IMR-90 (cell line): Measurements from ENCODE around the gene GSS. TPM values are rescaled to one million over a fixed set of nuclear protein-coding genes. Genes with fewer than 3 reads are reported as not detected.

Source experiments
- ATAC-seq: fragments of 200-7000 bp; cut with Tn5 transposase; 2 replicates; pipeline ENCODE4 v1.9.1; 2020; ENCODE audit warnings: low read depth, mild to moderate bottlenecking, moderate library complexity
- BruUV-seq: library from RNA; stranded (reverse); fragments of 400-500 nt; replicated peaks from 2 replicates; lab custom pipeline; 2021; lab: Mats Ljungman, UMichigan
- CTCF ChIA-PET: fragments of 300-600 bp; formaldehyde crosslinking; extraction: SDS; loops from one replicate; lab custom pipeline; 2021; ENCODE audit warnings: antibody characterized with exemption; lab: Yijun Ruan, JAX
- POLR2A ChIA-PET: fragments of 300-600 bp; sonication (Branson Sonifier 250); formaldehyde crosslinking; loops from one replicate; lab custom pipeline; 2022; ENCODE audit warnings: antibody characterized with exemption; ENCODE audit not compliant: unreplicated experiment; lab: Charles Lee
- DNase-seq: peaks from one replicate; pipeline ENCODE4 v3.0.0; 2013
- H2AFZ ChIP-seq: replicated peaks from 2 replicates; pipeline ENCODE3; 2013; ENCODE audit warnings: low read length, mild to moderate bottlenecking; ENCODE audit not compliant: poor library complexity
- H2AK5ac ChIP-seq: 2 replicates; pipeline ENCODE4 v1.6.1; 2013; ENCODE audit warnings: low read depth, low read length, inconsistent platforms
- H2AK9ac ChIP-seq: replicated peaks from 2 replicates; pipeline ENCODE3; 2013; ENCODE audit warnings: mild to moderate bottlenecking, low read depth, low read length, moderate library complexity; ENCODE audit not compliant: poor library complexity
- H2BK120ac ChIP-seq: 2 replicates; pipeline ENCODE4 v1.6.1; 2013; ENCODE audit warnings: low read depth, low read length, inconsistent platforms
- H2BK15ac ChIP-seq: 3 replicates; pipeline ENCODE4 v1.6.1; 2013; ENCODE audit warnings: low read depth, low read length, inconsistent platforms
- H2BK20ac ChIP-seq: 2 replicates; pipeline ENCODE4 v1.6.1; 2013; ENCODE audit warnings: low read depth, mild to moderate bottlenecking, inconsistent platforms, low read length, moderate library complexity
- H2BK5ac ChIP-seq: 2 replicates; pipeline ENCODE4 v1.6.1; 2013; ENCODE audit warnings: mild to moderate bottlenecking, low read depth, low read length, inconsistent platforms; ENCODE audit not compliant: poor library complexity, severe bottlenecking
- H3K14ac ChIP-seq: replicated peaks from 2 replicates; pipeline ENCODE4 v1.6.1; 2013; ENCODE audit warnings: low read depth, low read length, inconsistent platforms
- H3K18ac ChIP-seq: 2 replicates; pipeline ENCODE4 v1.6.1; 2013; ENCODE audit warnings: low read depth, low read length, control low read depth
- H3K23ac ChIP-seq: 2 replicates; pipeline ENCODE4 v1.6.1; 2013; ENCODE audit warnings: low read depth, low read length, inconsistent platforms
- H3K27ac ChIP-seq: 2 replicates; pipeline ENCODE4 v1.5.1; 2013; ENCODE audit warnings: mild to moderate bottlenecking, control low read depth, low read length; ENCODE audit not compliant: insufficient read depth
- H3K27me3 ChIP-seq: 2 replicates; pipeline ENCODE4 v1.6.1; 2013; ENCODE audit warnings: low read length; ENCODE audit not compliant: control insufficient read depth, insufficient read depth
- H3K36me3 ChIP-seq: 2 replicates; pipeline ENCODE4 v1.6.1; 2013; ENCODE audit warnings: low read length, mixed read lengths; ENCODE audit not compliant: control insufficient read depth, insufficient read depth
- H3K4ac ChIP-seq: 2 replicates; pipeline ENCODE4 v1.6.1; 2013; ENCODE audit warnings: low read depth, low read length, inconsistent platforms
- H3K4me1 ChIP-seq: 2 replicates; pipeline ENCODE4 v1.6.1; 2013; ENCODE audit warnings: low read length, mixed read lengths; ENCODE audit not compliant: control insufficient read depth, insufficient read depth
- H3K4me2 ChIP-seq: 2 replicates; pipeline ENCODE4 v1.6.1; 2013; ENCODE audit warnings: low read depth, mild to moderate bottlenecking, control low read depth, low read length, moderate library complexity
- H3K4me3 ChIP-seq: 2 replicates; pipeline ENCODE4 v1.5.1; 2013; ENCODE audit warnings: low read depth, mild to moderate bottlenecking, control low read depth, low read length, moderate library complexity; ENCODE audit not compliant: insufficient read depth
- H3K56ac ChIP-seq: 2 replicates; pipeline ENCODE4 v1.6.1; 2013; ENCODE audit warnings: low read length, inconsistent platforms; ENCODE audit not compliant: insufficient read depth; ENCODE audit errors: extremely low read depth
- H3K79me1 ChIP-seq, 2 experiments: 2 replicates each; pipeline ENCODE4 v1.6.1; 2013; ENCODE audit warnings: low read length in 2 of 2, inconsistent platforms in 1 of 2, low read depth in 1 of 2
- H3K9ac ChIP-seq: 2 replicates; pipeline ENCODE4 v1.6.1; 2013; ENCODE audit warnings: low read depth, low read length, control low read depth
- H3K9me1 ChIP-seq: 2 replicates; pipeline ENCODE4 v1.6.1; 2013; ENCODE audit warnings: low read length, inconsistent platforms; ENCODE audit not compliant: insufficient read depth
- H3K9me3 ChIP-seq: 2 replicates; pipeline ENCODE4 v1.6.1; 2013; ENCODE audit warnings: low read length; ENCODE audit not compliant: control insufficient read depth, insufficient read depth
- H4K20me1 ChIP-seq: 2 replicates; pipeline ENCODE4 v1.6.1; 2013; ENCODE audit warnings: low read length, inconsistent platforms; ENCODE audit not compliant: insufficient read depth
- H4K5ac ChIP-seq: 2 replicates; pipeline ENCODE4 v1.6.1; 2013; ENCODE audit warnings: mild to moderate bottlenecking, low read depth, low read length, control low read depth
- H4K8ac ChIP-seq, 2 experiments: 2 replicates each; pipeline ENCODE4 v1.6.1; 2013; ENCODE audit warnings: low read depth in 2 of 2, low read length in 2 of 2, control low read depth in 1 of 2, inconsistent platforms in 1 of 2
- H4K91ac ChIP-seq: 2 replicates; pipeline ENCODE4 v1.6.1; 2013; ENCODE audit warnings: low read depth, low read length, inconsistent platforms; ENCODE audit not compliant: insufficient read depth
- BHLHE40 ChIP-seq: fragments of 150-350 bp; IDR thresholded peaks from 2 replicates; pipeline ENCODE4 v1.6.1; 2016; ENCODE audit warnings: mild to moderate bottlenecking, low read depth, low read length
- CEBPB ChIP-seq: IDR thresholded peaks from 2 replicates; pipeline ENCODE4 v1.6.1; 2012; ENCODE audit warnings: low read depth, low read length, improper control_type of control experiment
- CHD1 ChIP-seq: IDR thresholded peaks from 2 replicates; pipeline ENCODE4 v1.6.1; 2012; ENCODE audit warnings: low read depth, low read length, improper control_type of control experiment
- FOS ChIP-seq: fragments of 150-350 bp; IDR thresholded peaks from 2 replicates; pipeline ENCODE4 v1.6.1; 2016; ENCODE audit warnings: low read depth, low read length
- MAFK ChIP-seq: IDR thresholded peaks from 2 replicates; pipeline ENCODE4 v1.6.1; 2012; ENCODE audit warnings: low read depth, low read length, improper control_type of control experiment
- MAZ ChIP-seq: IDR thresholded peaks from 2 replicates; pipeline ENCODE4 v1.6.1; 2012; ENCODE audit warnings: low read depth, mild to moderate bottlenecking, low read length, improper control_type of control experiment, moderate library complexity, borderline replicate concordance
- MXI1 ChIP-seq: IDR thresholded peaks from 2 replicates; pipeline ENCODE4 v1.6.1; 2012; ENCODE audit warnings: low read depth, mild to moderate bottlenecking, low read length, moderate library complexity, borderline replicate concordance
- NFE2L2 ChIP-seq: fragments of 150-350 bp; IDR thresholded peaks from 2 replicates; pipeline ENCODE4 v1.6.1; 2016; ENCODE audit warnings: low read depth, mild to moderate bottlenecking, low read length
- POLR2A ChIP-seq: IDR thresholded peaks from 2 replicates; pipeline ENCODE4 v1.6.1; 2012; ENCODE audit warnings: mild to moderate bottlenecking, low read depth, low read length
- RAD21 ChIP-seq: IDR thresholded peaks from 2 replicates; pipeline ENCODE4 v1.6.1; 2012; ENCODE audit warnings: low read length, improper control_type of control experiment
- RCOR1 ChIP-seq: IDR thresholded peaks from 2 replicates; pipeline ENCODE4 v1.6.1; 2012; ENCODE audit warnings: mild to moderate bottlenecking, low read length, improper control_type of control experiment; ENCODE audit not compliant: insufficient replicate concordance
- RFX5 ChIP-seq: IDR thresholded peaks from 2 replicates; pipeline ENCODE4 v1.8.0; 2012; ENCODE audit warnings: low read depth, mild to moderate bottlenecking, low read length, moderate library complexity
- SMC3 ChIP-seq: fragments of 150-350 bp; IDR thresholded peaks from 2 replicates; pipeline ENCODE4 v1.6.1; 2016; ENCODE audit warnings: low read depth, mild to moderate bottlenecking, antibody characterized with exemption, low read length, moderate library complexity
- whole genome bisulfite sequencing, 2 experiments: methylation state at CpG; one replicate each; pipeline versions ENCODE4 v1.1.5 to v1.1.7; 2013; ENCODE audit warnings: missing lambda C conversion rate in 2 of 2; ENCODE audit not compliant: insufficient read length in 1 of 2; ENCODE audit errors: extremely low coverage in 2 of 2; 5-methylcytosine and 5-hydroxymethylcytosine counted together
- dilution Hi-C: fragments of 300-500 bp; cut with HindIII; formaldehyde crosslinking; loops from one replicate; pipeline ENCODE4 v1.14.3; 2018; ENCODE audit warnings: low sequenced_read_pairs; ENCODE audit not compliant: unreplicated experiment
- in situ Hi-C: fragments of 300-500 bp; cut with MboI; formaldehyde crosslinking; loops from 3 replicates; pipeline ENCODE4 v1.14.3; 2019; ENCODE audit warnings: low sequenced_read_pairs, inconsistent platforms, mixed read lengths
- intact Hi-C: fragments of 100-400 bp; cut with micrococcal nuclease; formaldehyde crosslinking; loops from 2 replicates; pipeline ENCODE4 v1.10.0; 2022
- polyA plus RNA-seq, 3 experiments: library from polyadenylated mRNA; depleted of rRNA; stranded (reverse); fragments of >200 nt; gene quantifications; 2 replicates each; pipeline ENCODE4 v1.2.3, GENCODE V29; 2012; ENCODE audit warnings: low replicate concordance in 1 of 3
- total RNA-seq: library from RNA; depleted of rRNA; stranded (reverse); fragments of >200 nt; gene quantifications from 2 replicates; pipeline ENCODE4 v1.2.3, GENCODE V29; 2012
- TF ChIP-seq, protein P1 (sequence below): conservative IDR thresholded peaks from 2 replicates; pipeline ENCODE4 v1.5.1; 2012; ENCODE audit warnings: mild to moderate bottlenecking, low read depth, low read length, improper control_type of control experiment
- TF ChIP-seq, protein P2 (sequence below): fragments of 150-350 bp; IDR thresholded peaks from 2 replicates; pipeline ENCODE4 v1.6.1; 2016; ENCODE audit warnings: low read depth, mild to moderate bottlenecking, low read length, moderate library complexity, borderline replicate concordance
- TF ChIP-seq, protein P3 (sequence below): fragments of 150-350 bp; IDR thresholded peaks from 2 replicates; pipeline ENCODE4 v1.6.1; 2017; ENCODE audit warnings: mild to moderate bottlenecking, antibody characterized with exemption, low read length, low read depth

Gene GSS
- total and polyA plus RNA-seq, 2 of the 4 experiments (the other 2 are of a cell fraction) = 73.7 to 90.0 TPM

DNA sequence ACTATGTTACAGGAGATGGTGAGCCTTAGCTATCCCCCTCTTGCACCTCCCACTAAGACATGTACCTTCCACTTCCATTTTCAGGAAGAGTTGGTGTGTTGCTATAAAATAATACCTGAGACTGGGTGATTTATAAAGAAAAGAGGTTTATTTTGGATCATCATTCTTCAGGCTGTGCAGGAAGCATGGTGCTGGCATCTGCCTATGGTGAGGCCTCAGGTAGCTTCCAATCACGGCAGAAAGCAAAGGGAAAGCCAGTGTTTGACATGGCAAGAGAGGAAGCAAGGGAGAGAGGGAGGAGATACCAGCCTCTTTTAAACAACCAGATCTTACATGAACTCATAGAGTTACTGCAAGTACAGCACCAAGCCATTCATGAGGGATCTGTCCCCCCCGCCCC is 32.2 kb downstream of the GSS start:
- no peak overlapping the region for H2AK9ac ChIP-seq
- H2AK5ac ChIP-seq = peak overlapping the region; percentile 91
- ATAC-seq (no peak), DNase-seq (no peak)
- no peak overlapping the region for H3K4me3 ChIP-seq
- H3K4ac ChIP-seq = peak overlapping the region; percentile 73
- peaks cover 35% of the 10 kb centered on the region for H3K9me1 ChIP-seq
- CTCF ChIA-PET = no interaction called here
- no peaks in the 10 kb centered on the region for H3K27me3 ChIP-seq
- H2BK120ac ChIP-seq = peak overlapping the region; percentile 77
- peak overlapping the region; percentile 85 for H2BK20ac ChIP-seq
- H3K18ac ChIP-seq = peak overlapping the region; percentile 79; the same call in 1 of the 2 replicates
- no peak overlapping the region for H3K4me2 ChIP-seq
- H4K5ac ChIP-seq = peak overlapping the region; percentile 71; the same call in 1 of the 2 replicates
- peak overlapping the region; percentile 91; the same call in 1 of the 2 replicates for H3K27ac ChIP-seq
- no peak overlapping the region for H3K9ac ChIP-seq
- in situ Hi-C loops (no loop called here), intact Hi-C loops (no loop called here), dilution Hi-C loops (no loop called here)
- H3K4me1 ChIP-seq = peaks cover 10% of the 10 kb centered on the region
- peak overlapping the region; percentile 82 for H3K14ac ChIP-seq
- POLR2A ChIA-PET = interaction anchor here (0.6 kb wide), 1 partner anchor 51 kb away, joined by 11 read pairs; no protein-coding TSS in a partner anchor
- peak overlapping the region; percentile 95 for H2BK15ac ChIP-seq
- no CpG with 5 or more reads among the region's 2 CpGs for WGBS, 2 experiments
- no peak overlapping the region for H3K56ac ChIP-seq
- H4K91ac ChIP-seq = peak overlapping the region; percentile 75
- TF ChIP-seq, protein P1, sequence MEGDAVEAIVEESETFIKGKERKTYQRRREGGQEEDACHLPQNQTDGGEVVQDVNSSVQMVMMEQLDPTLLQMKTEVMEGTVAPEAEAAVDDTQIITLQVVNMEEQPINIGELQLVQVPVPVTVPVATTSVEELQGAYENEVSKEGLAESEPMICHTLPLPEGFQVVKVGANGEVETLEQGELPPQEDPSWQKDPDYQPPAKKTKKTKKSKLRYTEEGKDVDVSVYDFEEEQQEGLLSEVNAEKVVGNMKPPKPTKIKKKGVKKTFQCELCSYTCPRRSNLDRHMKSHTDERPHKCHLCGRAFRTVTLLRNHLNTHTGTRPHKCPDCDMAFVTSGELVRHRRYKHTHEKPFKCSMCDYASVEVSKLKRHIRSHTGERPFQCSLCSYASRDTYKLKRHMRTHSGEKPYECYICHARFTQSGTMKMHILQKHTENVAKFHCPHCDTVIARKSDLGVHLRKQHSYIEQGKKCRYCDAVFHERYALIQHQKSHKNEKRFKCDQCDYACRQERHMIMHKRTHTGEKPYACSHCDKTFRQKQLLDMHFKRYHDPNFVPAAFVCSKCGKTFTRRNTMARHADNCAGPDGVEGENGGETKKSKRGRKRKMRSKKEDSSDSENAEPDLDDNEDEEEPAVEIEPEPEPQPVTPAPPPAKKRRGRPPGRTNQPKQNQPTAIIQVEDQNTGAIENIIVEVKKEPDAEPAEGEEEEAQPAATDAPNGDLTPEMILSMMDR = no peak
- TF ChIP-seq MAFK (no peak), RFX5 (no peak), RAD21 (no peak), BHLHE40 (no peak), SMC3 (no peak), MAZ (no peak), RCOR1 (no peak), NFE2L2 (no peak), CHD1 (no peak), MXI1 (no peak), CEBPB (no peak), FOS (no peak), POLR2A (no peak)
- TF ChIP-seq, protein P2, sequence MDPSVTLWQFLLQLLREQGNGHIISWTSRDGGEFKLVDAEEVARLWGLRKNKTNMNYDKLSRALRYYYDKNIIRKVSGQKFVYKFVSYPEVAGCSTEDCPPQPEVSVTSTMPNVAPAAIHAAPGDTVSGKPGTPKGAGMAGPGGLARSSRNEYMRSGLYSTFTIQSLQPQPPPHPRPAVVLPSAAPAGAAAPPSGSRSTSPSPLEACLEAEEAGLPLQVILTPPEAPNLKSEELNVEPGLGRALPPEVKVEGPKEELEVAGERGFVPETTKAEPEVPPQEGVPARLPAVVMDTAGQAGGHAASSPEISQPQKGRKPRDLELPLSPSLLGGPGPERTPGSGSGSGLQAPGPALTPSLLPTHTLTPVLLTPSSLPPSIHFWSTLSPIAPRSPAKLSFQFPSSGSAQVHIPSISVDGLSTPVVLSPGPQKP = no peak
- TF ChIP-seq, protein P3, sequence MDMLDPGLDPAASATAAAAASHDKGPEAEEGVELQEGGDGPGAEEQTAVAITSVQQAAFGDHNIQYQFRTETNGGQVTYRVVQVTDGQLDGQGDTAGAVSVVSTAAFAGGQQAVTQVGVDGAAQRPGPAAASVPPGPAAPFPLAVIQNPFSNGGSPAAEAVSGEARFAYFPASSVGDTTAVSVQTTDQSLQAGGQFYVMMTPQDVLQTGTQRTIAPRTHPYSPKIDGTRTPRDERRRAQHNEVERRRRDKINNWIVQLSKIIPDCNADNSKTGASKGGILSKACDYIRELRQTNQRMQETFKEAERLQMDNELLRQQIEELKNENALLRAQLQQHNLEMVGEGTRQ = no peak
- peak overlapping the region; percentile 83 for H2BK5ac ChIP-seq
- H4K8ac ChIP-seq = peak overlapping the region; percentile 32 to 77; a peak in 2 of 4 replicates
- H2AFZ ChIP-seq = no peak overlapping the region
- BruUV-seq = no TSS peak
- no peaks in the 10 kb centered on the region for H3K9me3 ChIP-seq
- peak overlapping the region; percentile 53; the same call in 1 of the 2 replicates for H3K23ac ChIP-seq
- peaks cover 46% of the 10 kb centered on the region for H3K36me3 ChIP-seq
- peaks cover 0 to 19% of the 10 kb centered on the region in 2 experiments; a peak in 2 of 4 replicates for H3K79me1 ChIP-seq
- H4K20me1 ChIP-seq = no peaks in the 10 kb centered on the region; the same call in 1 of the 2 replicates
